Gastroesophageal sphincter (tissue), 3 donors: ENCODE data around the gene NELL1.

Experiments
- POLR2A ChIP-seq, 2 donors: fragments of 450-650 bp; IDR thresholded peaks; one replicate each; pipeline ENCODE4 v1.6.1; 2017; ENCODE audit warnings: antibody characterized with exemption in 2 of 2, mild to moderate bottlenecking in 2 of 2, moderate library complexity in 1 of 2
- POLR2AphosphoS5 ChIP-seq: sonication (generic); formaldehyde crosslinking; IDR thresholded peaks from one replicate; pipeline ENCODE4 v1.6.1; 2017; ENCODE audit warnings: antibody characterized with exemption
- TF ChIP-seq, protein P1 (sequence below), 4 experiments: fragments of 200-600 bp in 2 of 4; fragments of 450-650 bp in 2 of 4; sonication (generic) in 1 of 4; IDR thresholded peaks; one replicate each; pipeline ENCODE4 v1.5.1; 2017 to 2019; ENCODE audit warnings: antibody characterized with exemption in 4 of 4, mild to moderate bottlenecking in 2 of 4, moderate library complexity in 2 of 4

DNA sequence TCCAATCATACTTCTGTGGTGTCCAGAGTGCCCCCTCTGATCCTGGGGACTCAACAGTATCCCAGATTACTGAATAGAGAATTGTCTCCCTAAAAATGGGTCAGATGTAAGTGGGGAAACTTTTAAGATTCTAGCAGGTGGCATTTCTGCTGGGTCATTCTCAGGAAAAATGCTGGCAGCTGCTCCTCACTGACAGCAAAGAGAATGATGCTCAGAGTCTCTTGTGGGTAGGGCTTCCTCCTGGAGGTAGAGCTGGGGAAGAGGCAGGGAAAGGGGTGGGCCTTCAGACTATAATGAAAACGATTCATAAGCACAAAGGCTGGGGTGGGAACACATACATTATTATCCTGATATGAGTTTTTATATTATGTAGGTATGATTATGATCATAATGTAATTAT, 647.2 kb downstream of the NELL1 start:
- TF ChIP-seq POLR2A (IDR thresholded peaks at IDR 0.05) (no peak), POLR2AphosphoS5 (no peak)
- TF ChIP-seq, protein P1, sequence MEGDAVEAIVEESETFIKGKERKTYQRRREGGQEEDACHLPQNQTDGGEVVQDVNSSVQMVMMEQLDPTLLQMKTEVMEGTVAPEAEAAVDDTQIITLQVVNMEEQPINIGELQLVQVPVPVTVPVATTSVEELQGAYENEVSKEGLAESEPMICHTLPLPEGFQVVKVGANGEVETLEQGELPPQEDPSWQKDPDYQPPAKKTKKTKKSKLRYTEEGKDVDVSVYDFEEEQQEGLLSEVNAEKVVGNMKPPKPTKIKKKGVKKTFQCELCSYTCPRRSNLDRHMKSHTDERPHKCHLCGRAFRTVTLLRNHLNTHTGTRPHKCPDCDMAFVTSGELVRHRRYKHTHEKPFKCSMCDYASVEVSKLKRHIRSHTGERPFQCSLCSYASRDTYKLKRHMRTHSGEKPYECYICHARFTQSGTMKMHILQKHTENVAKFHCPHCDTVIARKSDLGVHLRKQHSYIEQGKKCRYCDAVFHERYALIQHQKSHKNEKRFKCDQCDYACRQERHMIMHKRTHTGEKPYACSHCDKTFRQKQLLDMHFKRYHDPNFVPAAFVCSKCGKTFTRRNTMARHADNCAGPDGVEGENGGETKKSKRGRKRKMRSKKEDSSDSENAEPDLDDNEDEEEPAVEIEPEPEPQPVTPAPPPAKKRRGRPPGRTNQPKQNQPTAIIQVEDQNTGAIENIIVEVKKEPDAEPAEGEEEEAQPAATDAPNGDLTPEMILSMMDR (IDR thresholded peaks at IDR 0.05), result no peak
